ENCODE measurements around the gene HRH2.
"Not testable (repeated sequence)": the region's sequence is repeated elsewhere in the genome, so short reads cannot be mapped to it uniquely, and the experiment has no call there.

HRH2 gene

GRCh38 chr5:175746851-175747250, 89.0 kb downstream of the HRH2 start:
- no peak for DNase-seq

DNA sequence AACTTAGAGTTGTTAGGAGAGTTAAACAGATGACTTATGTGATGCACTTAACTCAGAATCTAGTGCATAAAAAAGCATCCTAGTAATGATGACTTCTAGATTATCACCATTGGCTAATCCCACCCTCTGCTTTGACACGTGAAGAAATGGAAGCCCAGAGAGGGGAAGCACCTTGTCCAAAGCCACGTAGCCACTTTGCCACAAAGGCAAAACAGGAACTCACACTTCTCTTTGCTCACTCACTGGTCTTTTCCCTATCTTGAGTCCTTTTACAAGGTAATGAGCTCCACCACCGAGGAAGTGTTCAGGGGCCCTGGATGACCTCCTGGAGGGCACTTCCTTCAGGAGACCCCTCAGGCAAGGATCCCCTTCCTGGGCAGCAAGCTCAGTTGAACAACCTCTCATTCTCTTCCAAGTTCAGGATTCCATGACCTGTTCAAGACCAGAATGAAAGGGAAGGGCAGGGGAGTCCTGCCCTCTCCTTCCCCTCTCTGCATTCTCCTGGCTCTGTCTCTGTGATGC, 89.7 kb downstream of the HRH2 start:
- no peak for DNase-seq

- no peak for DNase-seq
Measured at GRCh38 chr5:175748650-175749049, 90.8 kb downstream of the HRH2 start.

GRCh38 chr5:175749591-175749990, 91.7 kb downstream of the HRH2 start:
- DNase-seq = no peak

- DNase-seq = no peak
Measured at GRCh38 chr5:175750511-175750931, 92.7 kb downstream of the HRH2 start.

DNA sequence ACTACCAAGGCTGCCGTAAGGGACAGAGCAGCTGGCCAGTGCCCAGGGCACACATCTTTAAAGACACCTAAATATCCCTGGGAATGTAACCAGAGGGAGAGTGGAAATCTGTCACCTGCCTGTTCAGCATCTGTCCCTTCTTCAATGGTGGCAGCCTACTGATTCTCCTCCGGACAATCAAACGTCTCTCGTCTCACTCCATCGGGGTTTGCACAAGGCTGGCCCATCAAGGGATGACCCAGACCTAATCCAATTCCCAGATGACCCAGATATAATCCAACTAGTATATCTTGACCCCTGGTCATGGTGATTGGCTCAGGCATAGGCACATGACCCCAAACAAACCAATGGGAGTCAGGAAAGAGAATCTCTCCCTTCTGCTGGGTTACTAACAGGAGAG, 93.5 kb downstream of the HRH2 start:
- no peak for DNase-seq

DNA sequence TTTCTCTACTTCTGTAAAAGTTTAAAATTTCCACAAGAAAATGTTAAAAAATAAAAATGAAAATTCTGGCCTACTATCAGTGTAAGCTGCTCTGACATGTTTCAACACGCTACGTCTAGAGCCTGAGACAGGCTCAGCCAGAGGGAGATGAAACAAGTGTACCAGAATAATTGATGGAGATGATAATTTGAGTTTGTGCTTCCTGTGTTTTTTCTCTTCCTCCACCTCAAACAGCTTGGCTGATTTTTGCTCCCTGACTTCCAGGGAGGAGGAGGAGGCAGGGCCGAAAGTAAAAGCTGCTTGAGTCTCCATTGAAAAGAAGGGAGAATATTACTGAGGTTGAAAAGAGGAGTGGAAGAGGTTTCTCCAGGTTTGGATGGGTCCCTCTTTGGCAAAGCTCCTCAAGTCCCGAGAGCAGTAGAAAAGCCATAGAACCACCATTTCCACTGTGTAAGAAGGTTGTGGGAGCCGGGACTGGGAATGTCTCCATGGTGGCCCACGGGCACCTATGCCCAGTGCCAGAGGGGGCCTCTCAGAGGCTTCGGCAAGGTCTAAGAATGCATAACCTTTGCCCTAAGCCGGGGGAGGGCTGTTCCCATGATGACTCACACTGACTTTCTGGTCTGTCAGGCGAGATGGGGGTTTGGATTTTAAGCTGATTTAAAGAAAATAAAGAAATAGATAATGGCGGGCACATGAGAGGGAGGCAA, 95.1 kb downstream of the HRH2 start:
- no peak for DNase-seq

- DNase-seq = no peak
Measured at GRCh38 chr5:175753536-175754402, 95.9 kb downstream of the HRH2 start.

GRCh38 chr5:175759991-175760390, 102.1 kb downstream of the HRH2 start:
- not testable (repeated sequence) for DNase-seq
